ENCODE results near the gene SMC2.

The SMC2 gene

GRCh38 chr9:104108315-104108714, 14.2 kb downstream of the SMC2 start:
- Histone ChIP-seq H3K9me3 (replicated peaks; ENCODE audit: low read length) (no peaks in the 10 kb centered on the region), H3K36me3 (ENCODE audit: insufficient read depth, low read length) (peaks cover 36% of the 10 kb centered on the region), H3K4me2 (ENCODE audit: low read length) (no peak overlapping the region), H3K4me3 (ENCODE audit: low read length) (no peak overlapping the region), H3K27me3 (ENCODE audit: control insufficient read depth, insufficient read depth, low read length) (no peaks in the 10 kb centered on the region), H3K4me1 (ENCODE audit: control insufficient read depth, insufficient read depth, low read length) (no peaks in the 10 kb centered on the region), H3K9ac (ENCODE audit: low read depth, low read length) (no peak overlapping the region)

GRCh38 chr9:104110509-104110908, 16.4 kb downstream of the SMC2 start:
- no peaks in the 10 kb centered on the region for H3K4me1 ChIP-seq (ENCODE audit: control insufficient read depth, insufficient read depth, low read length)
- peaks cover 23% of the 10 kb centered on the region for H3K36me3 ChIP-seq (ENCODE audit: insufficient read depth, low read length)
- no peaks in the 10 kb centered on the region for H3K9me3 ChIP-seq (replicated peaks; ENCODE audit: low read length)
- H3K4me2 ChIP-seq (ENCODE audit: low read length) = no peak overlapping the region
- H3K4me3 ChIP-seq (ENCODE audit: low read length) = no peak overlapping the region
- no peak overlapping the region for H3K9ac ChIP-seq (ENCODE audit: low read depth, low read length)
- no peaks in the 10 kb centered on the region for H3K27me3 ChIP-seq (ENCODE audit: control insufficient read depth, insufficient read depth, low read length)

DNA sequence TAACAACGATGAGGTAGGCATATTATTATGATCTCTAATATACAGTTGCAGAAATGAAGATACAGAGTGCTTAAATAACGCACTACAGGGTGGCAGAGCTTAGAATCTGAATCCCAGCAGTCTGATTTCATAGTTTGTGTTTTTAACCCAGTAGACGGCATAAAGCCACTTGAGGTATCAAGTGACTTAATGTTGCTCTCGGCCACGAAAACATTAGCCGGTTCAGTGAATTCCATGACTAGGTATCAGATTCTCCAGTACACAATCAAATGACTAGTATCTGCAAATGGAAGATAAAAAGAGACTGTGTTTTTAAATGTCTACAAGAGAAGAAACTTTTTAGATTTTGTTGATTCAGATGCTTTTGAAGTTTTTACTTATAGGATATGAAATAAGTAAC, 24.8 kb downstream of the SMC2 start:
- peaks cover 28% of the 10 kb centered on the region for H3K36me3 ChIP-seq (ENCODE audit: insufficient read depth, low read length)
- no peaks in the 10 kb centered on the region for H3K9me3 ChIP-seq (replicated peaks; ENCODE audit: low read length)
- no peaks in the 10 kb centered on the region for H3K4me1 ChIP-seq (ENCODE audit: control insufficient read depth, insufficient read depth, low read length)
- H3K4me3 ChIP-seq (ENCODE audit: low read length) = no peak overlapping the region
- no peaks in the 10 kb centered on the region for H3K27me3 ChIP-seq (ENCODE audit: control insufficient read depth, insufficient read depth, low read length)
- no peak overlapping the region for H3K9ac ChIP-seq (ENCODE audit: low read depth, low read length)
- H3K4me2 ChIP-seq (ENCODE audit: low read length) = no peak overlapping the region

GRCh38 chr9:104121022-104121421, 26.9 kb downstream of the SMC2 start:
- Histone ChIP-seq H3K4me2 (ENCODE audit: low read length) (no peak overlapping the region), H3K27me3 (ENCODE audit: control insufficient read depth, insufficient read depth, low read length) (no peaks in the 10 kb centered on the region), H3K4me3 (ENCODE audit: low read length) (no peak overlapping the region), H3K36me3 (ENCODE audit: insufficient read depth, low read length) (peaks cover 30% of the 10 kb centered on the region), H3K4me1 (ENCODE audit: control insufficient read depth, insufficient read depth, low read length) (no peaks in the 10 kb centered on the region), H3K9me3 (replicated peaks; ENCODE audit: low read length) (no peaks in the 10 kb centered on the region), H3K9ac (ENCODE audit: low read depth, low read length) (no peak overlapping the region)

DNA sequence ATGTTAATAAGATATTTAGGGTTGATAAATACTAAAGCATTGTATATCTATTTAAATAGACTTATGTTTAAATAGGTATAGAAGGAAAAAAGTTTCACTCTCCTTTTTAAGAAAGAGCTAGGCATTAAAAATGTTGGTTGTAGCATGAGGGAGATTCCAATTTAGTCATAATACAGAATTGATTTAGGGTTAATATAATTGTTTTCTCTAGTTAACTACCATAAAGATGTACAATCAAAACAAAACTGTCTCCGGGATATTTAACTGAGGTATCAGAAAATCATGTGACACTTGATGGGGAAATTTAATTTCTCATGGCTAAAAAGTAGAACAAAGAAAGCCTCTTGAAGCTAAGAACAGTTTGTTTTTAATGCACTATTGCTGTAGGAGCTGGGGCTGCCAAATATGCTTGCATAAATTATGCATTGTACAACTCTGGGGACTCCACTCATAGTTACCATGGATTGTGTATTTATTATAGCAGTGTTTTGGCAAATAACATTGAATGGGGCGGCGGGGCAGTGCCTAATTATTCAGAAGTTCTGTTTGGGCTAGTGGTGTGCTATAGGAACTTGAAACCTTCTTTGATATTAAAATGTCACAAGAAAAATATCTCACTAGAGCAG, 44.2 kb downstream of the SMC2 start:
- Histone ChIP-seq H3K4me1 (ENCODE audit: control insufficient read depth, insufficient read depth, low read length) (no peaks in the 10 kb centered on the region), H3K9me3 (replicated peaks; ENCODE audit: low read length) (no peaks in the 10 kb centered on the region), H3K9ac (ENCODE audit: low read depth, low read length) (no peak overlapping the region), H3K27me3 (ENCODE audit: control insufficient read depth, insufficient read depth, low read length) (no peaks in the 10 kb centered on the region), H3K4me3 (ENCODE audit: low read length) (no peak overlapping the region), H3K4me2 (ENCODE audit: low read length) (no peak overlapping the region), H3K36me3 (ENCODE audit: insufficient read depth, low read length) (peaks cover 18% of the 10 kb centered on the region)

DNA sequence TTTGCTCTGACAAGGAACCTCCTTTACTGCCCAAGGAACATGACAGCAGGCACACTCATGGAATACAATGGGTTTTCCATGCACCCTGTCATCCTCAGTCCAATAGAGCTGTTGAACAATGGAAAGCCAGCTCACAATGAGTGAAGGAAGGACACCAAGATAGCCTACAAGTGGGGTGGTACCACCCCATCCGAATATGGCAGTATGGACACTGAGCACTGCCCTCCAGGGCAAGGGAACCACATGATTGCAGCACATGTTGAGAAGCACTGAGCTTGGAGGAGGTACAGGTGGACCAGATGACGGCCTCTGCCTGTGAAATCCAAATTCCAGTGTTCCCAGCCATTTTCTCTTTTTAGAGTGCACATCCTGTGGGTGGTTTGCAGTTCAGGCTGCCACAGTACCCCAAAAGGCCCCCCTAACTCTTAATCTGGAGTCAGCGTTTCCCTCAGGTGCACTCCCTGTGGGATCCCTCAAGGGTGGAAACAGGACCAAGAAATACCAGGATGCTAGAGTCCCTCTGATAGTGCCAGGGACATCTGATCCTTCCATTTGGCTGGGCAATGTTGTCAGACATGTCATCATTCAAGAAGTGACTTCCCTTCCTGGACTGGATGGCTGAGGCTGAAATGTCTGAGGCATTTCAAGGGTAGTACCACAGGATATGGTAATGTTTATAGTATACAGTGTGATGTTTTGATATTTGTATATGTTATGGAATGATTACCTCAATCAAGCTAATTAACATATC, 48.9 kb downstream of the SMC2 start:
- Histone ChIP-seq H3K9me3 (replicated peaks; ENCODE audit: low read length) (no peaks in the 10 kb centered on the region), H3K4me1 (ENCODE audit: control insufficient read depth, insufficient read depth, low read length) (no peaks in the 10 kb centered on the region), H3K27me3 (ENCODE audit: control insufficient read depth, insufficient read depth, low read length) (no peaks in the 10 kb centered on the region), H3K4me3 (ENCODE audit: low read length) (no peak overlapping the region), H3K4me2 (ENCODE audit: low read length) (no peak overlapping the region), H3K9ac (ENCODE audit: low read depth, low read length) (no peak overlapping the region), H3K36me3 (ENCODE audit: insufficient read depth, low read length) (no peaks in the 10 kb centered on the region)

- Histone ChIP-seq H3K4me1 (ENCODE audit: control insufficient read depth, insufficient read depth, low read length) (no peaks in the 10 kb centered on the region), H3K4me2 (ENCODE audit: low read length) (no peak overlapping the region), H3K9ac (ENCODE audit: low read depth, low read length) (no peak overlapping the region), H3K27me3 (ENCODE audit: control insufficient read depth, insufficient read depth, low read length) (no peaks in the 10 kb centered on the region), H3K4me3 (ENCODE audit: low read length) (no peak overlapping the region), H3K36me3 (ENCODE audit: insufficient read depth, low read length) (no peaks in the 10 kb centered on the region), H3K9me3 (replicated peaks; ENCODE audit: low read length) (no peaks in the 10 kb centered on the region)
These were observed 49.4 kb downstream of the SMC2 start for GRCh38 chr9:104143550-104143910.

DNA sequence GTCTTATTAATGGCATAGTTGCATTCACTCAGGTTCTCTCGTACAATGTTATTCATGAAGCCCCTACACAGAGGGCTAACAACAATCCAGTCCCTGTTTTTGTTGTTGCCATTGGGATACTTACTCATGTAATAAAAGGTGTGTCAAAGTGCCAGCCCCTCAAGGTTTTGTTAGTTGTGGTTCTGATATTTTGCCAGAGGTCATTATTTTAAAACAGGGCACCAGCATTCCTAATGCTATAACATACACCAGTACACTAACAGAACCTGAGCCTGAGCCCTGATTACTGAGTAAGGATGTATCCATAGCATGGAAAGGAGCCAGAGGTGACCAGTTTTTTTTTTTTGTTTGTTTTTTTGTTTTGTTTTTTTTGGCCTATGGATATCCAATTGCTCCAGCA, 50.2 kb downstream of the SMC2 start:
- Histone ChIP-seq H3K9me3 (replicated peaks; ENCODE audit: low read length) (no peaks in the 10 kb centered on the region), H3K4me2 (ENCODE audit: low read length) (no peak overlapping the region), H3K4me1 (ENCODE audit: control insufficient read depth, insufficient read depth, low read length) (no peaks in the 10 kb centered on the region), H3K4me3 (ENCODE audit: low read length) (no peak overlapping the region), H3K9ac (ENCODE audit: low read depth, low read length) (no peak overlapping the region), H3K27me3 (ENCODE audit: control insufficient read depth, insufficient read depth, low read length) (no peaks in the 10 kb centered on the region), H3K36me3 (ENCODE audit: insufficient read depth, low read length) (no peaks in the 10 kb centered on the region)

DNA sequence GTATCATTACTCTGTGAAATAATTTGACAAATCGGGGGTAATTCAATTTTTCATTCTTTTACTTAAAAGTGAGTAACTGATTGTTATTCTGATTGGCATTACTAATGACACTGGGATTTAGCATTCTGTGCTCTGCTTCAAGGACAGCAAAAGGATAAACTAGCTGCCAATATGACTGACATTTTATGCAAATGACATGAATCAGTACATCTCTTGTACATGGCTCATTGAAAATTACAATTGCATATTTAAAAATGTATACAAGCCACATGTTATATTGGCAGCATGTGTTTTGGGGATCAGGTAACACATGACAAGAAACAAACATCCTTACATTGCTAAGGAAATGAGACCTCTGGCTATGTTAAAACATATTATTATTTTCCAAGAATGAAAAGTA, 79.0 kb downstream of the SMC2 start:
- H3K9me3 ChIP-seq (replicated peaks; ENCODE audit: low read length) = no peaks in the 10 kb centered on the region
- H3K36me3 ChIP-seq (ENCODE audit: insufficient read depth, low read length) = no peaks in the 10 kb centered on the region
- H3K4me2 ChIP-seq (ENCODE audit: low read length) = no peak overlapping the region
- no peak overlapping the region for H3K4me3 ChIP-seq (ENCODE audit: low read length)
- H3K9ac ChIP-seq (ENCODE audit: low read depth, low read length) = no peak overlapping the region
- no peaks in the 10 kb centered on the region for H3K4me1 ChIP-seq (ENCODE audit: control insufficient read depth, insufficient read depth, low read length)
- no peaks in the 10 kb centered on the region for H3K27me3 ChIP-seq (ENCODE audit: control insufficient read depth, insufficient read depth, low read length)

GRCh38 chr9:104177003-104177611, 83.0 kb downstream of the SMC2 start:
- Histone ChIP-seq H3K4me2 (ENCODE audit: low read length) (no peak overlapping the region), H3K9me3 (replicated peaks; ENCODE audit: low read length) (no peaks in the 10 kb centered on the region), H3K36me3 (ENCODE audit: insufficient read depth, low read length) (no peaks in the 10 kb centered on the region), H3K4me1 (ENCODE audit: control insufficient read depth, insufficient read depth, low read length) (no peaks in the 10 kb centered on the region), H3K27me3 (ENCODE audit: control insufficient read depth, insufficient read depth, low read length) (no peaks in the 10 kb centered on the region), H3K9ac (ENCODE audit: low read depth, low read length) (no peak overlapping the region), H3K4me3 (ENCODE audit: low read length) (no peak overlapping the region)

DNA sequence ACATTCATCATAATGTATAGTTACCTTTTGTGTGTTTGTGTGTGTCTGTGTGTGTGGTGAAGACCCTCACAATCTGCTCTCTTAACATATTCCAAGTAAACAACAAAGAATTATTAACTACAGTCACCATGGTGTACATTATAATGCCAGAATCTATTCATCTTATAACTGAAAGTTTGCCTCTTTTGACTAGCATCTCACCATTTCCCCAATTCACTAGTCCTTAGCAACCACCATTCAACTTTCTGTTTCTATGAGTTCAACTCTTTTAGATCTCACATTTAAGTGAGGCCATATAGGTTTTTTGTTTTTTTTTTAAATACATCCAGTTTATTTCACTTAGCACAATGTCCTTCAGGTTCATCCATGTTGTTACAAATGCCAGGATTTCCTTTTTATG, 83.6 kb downstream of the SMC2 start:
- Histone ChIP-seq H3K27me3 (ENCODE audit: control insufficient read depth, insufficient read depth, low read length) (no peaks in the 10 kb centered on the region), H3K36me3 (ENCODE audit: insufficient read depth, low read length) (no peaks in the 10 kb centered on the region), H3K9me3 (replicated peaks; ENCODE audit: low read length) (no peaks in the 10 kb centered on the region), H3K4me1 (ENCODE audit: control insufficient read depth, insufficient read depth, low read length) (no peaks in the 10 kb centered on the region), H3K9ac (ENCODE audit: low read depth, low read length) (no peak overlapping the region), H3K4me3 (ENCODE audit: low read length) (no peak overlapping the region), H3K4me2 (ENCODE audit: low read length) (no peak overlapping the region)

All from skeletal muscle satellite cell (primary cell).